NCI-H1092 treated with DMSO at 0.1 percent for 48 hours (cell line): ENCODE data around the gene CTSK.
"Not testable (repeated sequence)": the region's sequence is repeated elsewhere in the genome, so short reads cannot be mapped to it uniquely, and the experiment has no call there.

ENCODE experiments used
- DNase-seq: peaks from one replicate; lab custom pipeline; 2025; lab: John Stamatoyannopoulos, UW

Gene CTSK

DNA sequence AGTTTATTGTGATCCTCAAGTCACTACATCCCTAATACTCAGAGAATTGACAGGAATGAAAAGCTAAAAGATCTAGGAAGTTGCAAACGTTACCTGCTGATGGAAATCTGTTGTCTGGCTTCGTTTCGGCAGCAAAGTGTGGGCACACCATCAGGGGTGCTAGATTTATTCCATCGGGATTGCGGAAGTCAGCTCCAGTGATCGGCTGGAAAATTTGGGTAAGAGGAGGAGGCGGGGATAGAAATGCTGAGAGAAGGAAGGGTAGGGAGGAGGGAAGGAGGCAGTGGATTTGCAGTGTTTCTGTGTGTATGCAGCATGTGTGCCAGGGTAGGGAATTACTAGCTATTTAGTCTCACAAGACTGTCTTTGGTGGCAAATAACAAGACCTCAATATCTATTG lies at the start of gene CTSK:
CTSK (minus strand) TSS at position 140 of the 400 bp plus-strand sequence. CDS start 1,455 bp downstream, outside the sequence.
- DNase-seq = no peak

- not testable (repeated sequence) for DNase-seq
Measured at GRCh38 chr1:150852734-150853133, 44.7 kb upstream of the CTSK start.

- not testable (repeated sequence) for DNase-seq
Measured at GRCh38 chr1:150850801-150851362, 42.8 kb upstream of the CTSK start.

DNA sequence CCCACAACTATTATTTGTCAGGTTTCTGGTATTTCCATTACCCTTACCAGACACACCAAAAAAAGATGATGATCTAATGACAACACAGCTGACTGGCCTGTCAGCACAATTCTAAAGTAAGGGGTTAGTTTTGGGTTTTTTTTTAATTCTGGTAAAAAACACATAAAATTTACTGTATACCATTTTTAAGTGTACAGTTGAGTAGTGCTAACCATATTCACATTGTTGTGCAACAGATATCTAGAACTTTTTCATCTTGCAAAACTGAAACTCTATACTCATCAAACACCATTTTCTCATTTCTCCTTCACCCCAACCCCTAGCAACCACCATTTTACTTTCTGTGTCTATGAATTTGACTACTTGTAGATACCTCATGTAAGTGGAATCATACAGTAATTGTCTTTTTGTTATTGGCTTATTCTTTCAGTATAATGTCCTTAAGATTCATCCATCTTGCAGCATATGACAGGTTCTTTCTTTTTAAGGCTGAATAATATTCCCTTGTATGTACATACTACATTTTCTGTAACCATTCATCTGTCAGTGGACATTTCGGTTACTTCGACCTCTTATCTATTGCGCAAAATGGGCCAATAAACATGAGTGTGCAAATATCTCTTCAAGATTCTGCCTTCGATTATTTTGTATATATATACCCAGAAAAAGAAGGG lies 38.5 kb upstream of the CTSK start:
- DNase-seq = no peak

DNA sequence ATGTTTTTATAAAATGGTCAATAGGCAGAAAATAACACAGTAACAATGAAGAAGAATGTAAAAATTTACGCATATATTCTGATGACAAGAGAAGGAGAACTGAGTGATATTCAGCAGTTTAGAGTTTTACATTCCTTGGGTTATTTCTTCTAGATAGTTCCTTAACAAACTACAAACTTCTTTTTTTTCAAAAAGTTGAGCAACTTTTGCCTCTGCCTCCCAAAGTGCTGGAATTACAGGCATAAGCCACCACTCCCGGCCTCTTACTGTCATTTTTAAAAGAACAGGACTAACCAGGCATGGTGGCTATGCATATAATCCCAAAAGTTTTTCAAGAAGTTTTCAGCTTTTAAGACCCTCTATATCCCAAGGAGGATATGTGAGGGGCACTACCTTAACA lies 35.4 kb upstream of the CTSK start:
- DNase-seq = no peak

DNA sequence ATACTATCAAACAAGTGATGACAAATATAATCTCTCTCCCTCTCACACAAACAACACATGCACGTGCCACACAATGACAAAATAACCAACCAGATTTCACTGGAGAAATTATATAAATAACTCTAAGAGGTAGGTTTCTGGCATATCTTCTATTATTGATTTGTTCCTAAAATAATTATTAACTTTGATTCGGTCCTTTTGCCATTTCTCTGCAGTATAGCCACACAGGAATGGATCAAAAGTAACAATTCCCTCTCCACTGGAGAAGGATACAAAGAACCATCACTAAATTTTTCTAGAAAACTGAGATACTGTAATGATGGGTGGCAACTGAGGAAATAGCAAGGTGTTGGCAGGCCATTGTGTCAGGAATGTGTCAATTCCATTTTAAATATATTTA lies 34.9 kb upstream of the CTSK start:
- no peak for DNase-seq

DNA sequence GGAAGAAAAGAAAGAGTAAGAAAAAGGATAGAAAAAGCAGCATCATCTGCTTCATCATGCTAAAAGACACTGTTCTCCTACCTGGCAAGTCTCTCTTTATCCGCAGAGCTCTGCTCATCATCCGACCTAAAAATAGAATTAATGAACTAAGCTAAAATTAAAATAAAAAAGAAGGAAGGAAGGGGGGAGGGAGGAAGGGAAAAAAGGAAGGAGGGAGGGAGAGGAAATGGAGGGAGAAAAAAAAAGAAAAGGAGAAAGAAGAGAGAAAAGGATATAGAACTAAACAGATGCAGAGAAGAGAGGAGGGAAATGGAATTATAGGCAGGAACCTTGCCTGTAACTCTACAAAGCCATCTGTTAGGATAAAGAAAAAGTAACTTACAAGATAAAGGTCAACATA lies 34.3 kb upstream of the CTSK start:
- DNase-seq = no peak

- DNase-seq = no peak
Measured at GRCh38 chr1:150841626-150842025, 33.6 kb upstream of the CTSK start.

GRCh38 chr1:150840850-150841249 lies 32.8 kb upstream of the CTSK start:
- DNase-seq = not testable (repeated sequence)

GRCh38 chr1:150836129-150836773 lies 28.2 kb upstream of the CTSK start:
- no peak for DNase-seq

GRCh38 chr1:150833961-150834360 lies 25.9 kb upstream of the CTSK start:
- DNase-seq = not testable (repeated sequence)

GRCh38 chr1:150832597-150832996 lies 24.5 kb upstream of the CTSK start:
- no peak for DNase-seq

DNA sequence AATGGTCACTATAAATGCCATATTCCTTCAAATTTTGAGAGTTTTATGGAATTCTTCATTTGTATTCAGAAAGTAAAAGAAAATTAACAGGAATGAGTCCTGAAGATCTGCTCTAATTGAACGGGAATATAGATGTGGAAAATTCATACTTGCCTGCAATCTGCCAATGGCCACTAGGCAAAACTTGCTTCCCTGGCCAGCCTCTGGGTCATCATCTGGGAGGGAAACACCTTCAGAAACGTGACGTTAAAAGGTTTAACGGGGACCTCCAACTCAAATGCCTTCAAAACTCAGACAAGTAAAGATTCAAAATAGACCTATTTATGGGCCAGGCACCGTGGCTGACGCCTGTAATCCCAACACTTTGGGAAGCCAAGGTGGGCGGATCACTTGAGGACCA lies 21.7 kb upstream of the CTSK start:
- DNase-seq = no peak

- DNase-seq = no peak
Measured at GRCh38 chr1:150826299-150826698, 18.2 kb upstream of the CTSK start.

GRCh38 chr1:150820730-150821512 lies 12.9 kb upstream of the CTSK start:
- no peak for DNase-seq

- no peak for DNase-seq
Measured at GRCh38 chr1:150815871-150816270, 7.8 kb upstream of the CTSK start.

GRCh38 chr1:150813028-150813707 lies 5.1 kb upstream of the CTSK start:
- DNase-seq = peak; percentile 24

DNA sequence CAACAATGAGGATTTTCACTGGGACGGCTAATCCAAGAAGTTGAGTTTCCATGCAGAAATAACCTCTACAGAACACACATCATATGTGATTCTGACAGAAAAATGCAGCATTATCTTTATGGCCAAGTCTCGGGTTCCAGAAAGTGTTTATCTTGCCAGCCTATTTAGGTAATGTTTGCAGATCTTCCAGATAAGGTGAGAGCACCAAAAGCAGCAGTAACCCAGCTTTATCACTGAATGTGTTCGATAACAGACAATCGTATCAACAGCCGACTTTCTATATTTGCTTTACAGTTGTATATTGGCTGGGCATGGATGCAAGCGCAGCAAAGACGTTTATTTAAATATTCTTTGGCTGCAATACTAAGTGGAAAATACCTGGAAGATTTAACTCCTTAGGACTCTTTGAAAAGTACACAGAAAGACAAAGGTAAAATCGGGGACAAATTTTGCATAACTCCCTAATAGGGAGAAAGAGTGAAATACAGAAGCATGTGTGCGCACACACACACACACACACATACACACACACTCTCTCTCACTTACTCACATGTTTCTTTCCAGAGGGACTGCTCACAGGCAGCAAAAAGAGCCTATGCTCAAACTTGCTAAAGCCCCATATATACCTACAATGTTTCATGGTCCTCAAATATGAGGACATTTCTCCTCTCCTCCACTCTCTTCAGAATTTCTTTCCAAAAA lies 3.0 kb upstream of the CTSK start:
- no peak for DNase-seq

- no peak for DNase-seq
Measured at GRCh38 chr1:150809651-150810050, 1.6 kb upstream of the CTSK start.

GRCh38 chr1:150808846-150809245 lies 786 bp upstream of the CTSK start:
- no peak for DNase-seq

DNA sequence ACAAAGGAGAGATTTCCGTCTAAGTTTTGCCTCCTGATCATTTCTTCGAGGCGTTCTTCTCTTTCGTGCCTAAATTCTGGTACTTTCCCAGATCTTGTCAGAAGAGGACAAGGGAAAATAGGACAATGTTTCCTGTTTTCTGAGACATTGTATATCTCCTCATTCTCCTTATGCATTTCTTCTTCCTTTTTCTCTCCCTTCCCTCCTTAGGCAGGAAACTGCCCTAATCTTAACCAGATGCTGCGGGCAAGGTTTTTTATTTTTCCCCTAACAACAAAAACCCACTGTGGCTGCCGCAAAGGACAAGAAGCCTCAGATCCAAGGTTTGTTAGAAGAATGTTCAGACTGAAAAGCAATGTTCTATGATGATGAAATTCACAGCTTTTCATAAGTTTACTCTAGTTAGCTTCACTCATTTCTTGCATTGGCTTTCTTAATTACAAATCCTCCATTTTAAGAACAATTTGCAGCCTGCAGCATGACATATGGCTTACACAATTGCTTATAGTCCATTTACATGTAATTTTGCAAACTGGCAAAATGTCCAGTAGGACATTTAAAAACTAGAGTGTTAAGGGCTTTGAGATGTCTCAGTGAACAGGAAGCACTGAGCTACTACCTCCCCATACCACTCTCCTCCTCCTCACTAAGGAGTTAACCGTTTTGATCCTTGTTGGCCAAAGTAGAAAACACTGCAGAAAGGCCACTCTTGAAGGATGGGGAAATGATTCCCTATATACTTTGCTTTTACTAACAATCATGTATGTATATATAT lies 624 bp downstream of the CTSK start:
- no peak for DNase-seq
